Activated T-helper 1 cell treated with anti-CD3 and anti-CD28 coated beads, Interleukin-12 subunit alpha, Interleukin-12 subunit beta, Interleukin-2, Interleukin-4 antibody, amounts not matched to agents 30 ng/mL and 10 ng/mL and 1 ng/mL, durations not matched to agents 14 hours and 24 hours and 36 hours (primary cell): ENCODE measurements around the gene TPRA1. TPM values are rescaled to one million over a fixed set of nuclear protein-coding genes. Genes with fewer than 3 reads are reported as not detected.

ENCODE experiments used
- DNase-seq: peaks from one replicate; pipeline ENCODE4 v3.0.0; 2021; ENCODE audit warnings: low spot score
- H3K27ac Mint-ChIP-seq: one replicate; pipeline ENCODE4 v1.8.0; 2021; ENCODE audit warnings: mild to moderate bottlenecking, mixed read lengths
- H3K27me3 Mint-ChIP-seq: one replicate; pipeline ENCODE4 v1.8.0; 2022; ENCODE audit warnings: mild to moderate bottlenecking, moderate library complexity, mixed read lengths; ENCODE audit not compliant: insufficient read depth
- H3K36me3 Mint-ChIP-seq: one replicate; pipeline ENCODE4 v1.8.0; 2021; ENCODE audit warnings: low read depth, mixed read lengths
- H3K4me1 Mint-ChIP-seq: one replicate; pipeline ENCODE4 v1.8.0; 2021; ENCODE audit warnings: low read depth, mixed read lengths
- H3K4me3 Mint-ChIP-seq: one replicate; pipeline ENCODE4 v1.8.0; 2021; ENCODE audit warnings: mild to moderate bottlenecking, moderate library complexity, mixed read lengths
- H3K9me3 Mint-ChIP-seq: one replicate; pipeline ENCODE4 v1.8.0; 2021; ENCODE audit warnings: mixed read lengths
- intact Hi-C: fragments of 100-400 bp; cut with micrococcal nuclease; formaldehyde crosslinking; loops from one replicate; pipeline ENCODE4 v1.15.1; 2024
- total RNA-seq: library from RNA; stranded (reverse); gene quantifications from 2 replicates; pipeline ENCODE4 v1.2.3, GENCODE V29; 2022

The TPRA1 gene
- total RNA-seq, 1 donor from 2014 or later = 41.3 TPM

DNA sequence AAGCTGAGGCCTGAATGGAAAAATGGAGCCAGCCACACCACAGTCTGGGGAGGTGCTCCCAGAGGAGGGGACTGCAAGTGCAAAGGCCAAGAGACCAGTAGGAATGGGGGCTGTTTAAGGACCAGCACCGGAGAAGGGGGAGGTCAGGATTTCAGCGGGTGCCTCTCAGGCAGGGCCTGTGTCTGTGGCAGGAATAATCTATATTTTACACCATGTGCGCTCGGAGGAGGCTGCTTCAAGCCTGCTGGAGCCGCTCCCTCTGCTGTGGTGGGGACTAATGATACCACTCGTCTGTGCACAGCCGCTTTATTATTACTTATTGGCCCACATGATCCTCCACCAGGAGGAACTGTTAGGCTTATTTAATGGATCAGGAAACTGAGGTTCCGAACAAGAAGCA is 45.3 kb downstream of the TPRA1 start:
- Mint-ChIP-seq H3K27me3 (peaks cover 18% of the 10 kb centered on the region), H3K36me3 (no peaks in the 10 kb centered on the region), H3K9me3 (no peaks in the 10 kb centered on the region), H3K4me1 (peaks cover 6% of the 10 kb centered on the region), H3K4me3 (no peak overlapping the region), H3K27ac (no peak overlapping the region)
- intact Hi-C loops = loop anchor here (2.0 to 10.0 kb wide), 3 partner anchors 88 to 1022 kb away; partner anchors contain the start of gene CHCHD6
- no peak for DNase-seq

DNA sequence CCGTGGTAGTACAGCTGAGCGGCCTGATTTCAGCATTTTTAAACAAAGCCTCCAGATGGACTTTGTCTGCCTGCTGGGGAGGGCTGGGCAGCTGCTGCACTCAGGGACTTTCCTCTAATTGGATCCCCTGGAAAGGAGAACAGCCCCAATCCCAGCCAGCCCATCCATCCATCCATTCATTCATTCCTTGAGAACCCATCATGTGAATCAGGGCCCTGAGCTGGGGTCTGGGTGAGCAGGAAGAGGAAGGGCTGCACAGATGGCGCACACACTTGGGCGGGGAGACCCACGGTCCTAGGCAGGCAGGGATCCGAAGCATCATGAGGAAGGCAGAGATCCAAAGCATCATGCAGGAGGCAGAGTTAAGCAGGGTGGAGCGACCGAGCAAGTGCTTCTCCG is 45.7 kb downstream of the TPRA1 start:
- H3K27ac Mint-ChIP-seq = no peak overlapping the region
- peaks cover 16% of the 10 kb centered on the region for H3K27me3 Mint-ChIP-seq
- H3K36me3 Mint-ChIP-seq = no peaks in the 10 kb centered on the region
- H3K4me3 Mint-ChIP-seq = no peak overlapping the region
- intact Hi-C loops = loop anchor here (1.0 to 10.0 kb wide), 6 partner anchors 88 to 1022 kb away; partner anchors contain the start of gene CHCHD6
- H3K9me3 Mint-ChIP-seq = no peaks in the 10 kb centered on the region
- peaks cover 6% of the 10 kb centered on the region for H3K4me1 Mint-ChIP-seq
- no peak for DNase-seq

DNA sequence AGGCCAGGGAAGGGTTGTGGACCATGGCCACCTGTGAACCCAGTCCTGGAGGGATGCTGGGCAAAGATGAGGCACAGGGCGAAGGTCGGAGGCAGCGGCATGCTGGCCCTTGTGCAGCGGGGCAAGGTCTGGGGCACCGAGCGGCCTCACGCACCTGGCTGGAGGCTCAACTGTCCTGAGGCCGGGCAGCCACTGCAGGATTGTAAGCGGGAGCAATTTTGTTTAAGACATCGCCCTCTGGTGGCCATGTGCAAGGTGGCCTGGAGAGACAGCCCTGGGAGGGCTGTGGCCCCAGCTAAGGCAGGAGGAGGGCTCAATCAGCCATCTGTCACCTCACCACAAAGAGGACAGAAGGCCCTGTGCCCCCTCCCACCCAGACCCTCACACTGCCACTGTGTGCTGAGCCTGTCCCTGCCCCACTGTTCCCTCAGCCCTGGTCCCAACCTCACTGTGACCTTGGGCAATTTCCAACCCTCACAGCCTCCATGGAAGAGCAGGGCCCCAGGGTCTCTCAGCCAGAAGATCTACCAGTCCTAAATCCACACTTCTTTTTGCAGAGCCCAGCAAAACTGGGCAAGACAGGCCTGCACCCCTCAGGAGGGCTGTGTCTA is 46.2 kb downstream of the TPRA1 start:
- Mint-ChIP-seq H3K4me3 (no peak overlapping the region), H3K36me3 (no peaks in the 10 kb centered on the region), H3K4me1 (peaks cover 6% of the 10 kb centered on the region), H3K9me3 (no peaks in the 10 kb centered on the region), H3K27ac (no peak overlapping the region), H3K27me3 (peaks cover 16% of the 10 kb centered on the region)
- peak; percentile 44 for DNase-seq
- intact Hi-C loops = loop anchor here (1.0 to 10.0 kb wide), 5 partner anchors 170 to 1021 kb away; partner anchors contain the start of gene CHCHD6

DNA sequence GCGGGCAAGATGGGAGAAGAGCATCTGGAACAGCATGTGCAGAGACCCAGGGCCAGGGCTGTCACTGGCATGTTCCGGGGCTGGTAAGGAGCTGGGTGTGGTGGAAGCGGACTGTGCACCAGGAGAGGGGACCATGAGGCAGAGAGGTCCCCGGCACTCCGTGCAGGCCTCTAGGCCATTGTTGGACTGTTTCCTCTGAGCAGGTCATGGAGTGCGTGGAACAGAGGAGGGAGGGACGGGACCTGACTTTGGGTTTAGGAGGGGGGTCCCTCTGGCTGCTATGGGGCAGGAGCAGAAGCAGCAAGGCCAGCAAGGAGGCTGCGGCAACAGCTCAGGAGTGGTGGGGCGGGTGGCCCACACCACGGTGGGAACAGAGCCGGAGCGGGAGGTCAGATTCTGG is 47.1 kb downstream of the TPRA1 start:
- no peak for DNase-seq
- Mint-ChIP-seq H3K9me3 (no peaks in the 10 kb centered on the region), H3K27me3 (peaks cover 13% of the 10 kb centered on the region), H3K36me3 (no peaks in the 10 kb centered on the region), H3K4me3 (no peak overlapping the region), H3K27ac (no peak overlapping the region), H3K4me1 (peaks cover 5% of the 10 kb centered on the region)
- intact Hi-C loops = loop anchor here (10.0 kb wide), 1 partner anchor 839 kb away; the partner anchor contains the start of gene CHCHD6

DNA sequence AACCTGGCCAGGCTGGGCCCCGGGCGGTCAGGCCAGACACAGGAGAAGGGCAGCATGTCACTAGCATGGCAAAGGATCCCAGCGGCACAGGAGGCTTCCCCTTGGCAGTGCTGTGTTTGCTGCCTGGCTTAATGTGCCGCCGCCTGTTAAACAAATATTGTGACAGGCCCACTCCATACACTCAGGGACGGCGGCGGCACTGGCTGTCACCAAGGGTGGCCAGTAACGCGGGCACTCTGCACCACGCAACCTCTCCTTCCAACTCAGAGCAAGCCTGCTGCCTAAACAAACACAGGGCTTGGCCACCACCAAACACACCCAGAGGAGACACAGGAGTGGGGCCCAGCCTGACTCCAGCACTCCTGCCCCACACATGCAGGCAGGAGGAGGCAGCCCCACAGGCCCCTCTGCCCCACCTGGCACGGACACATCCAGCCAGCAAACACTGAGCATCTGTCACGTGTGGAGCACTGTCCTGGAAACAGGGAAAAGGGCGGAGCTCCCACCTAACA is 48.0 kb downstream of the TPRA1 start:
- H3K27me3 Mint-ChIP-seq = peaks cover 13% of the 10 kb centered on the region
- no peaks in the 10 kb centered on the region for H3K9me3 Mint-ChIP-seq
- intact Hi-C loops = loop anchor here (10.0 kb wide), 1 partner anchor 838 kb away; the partner anchor contains the start of gene CHCHD6
- no peaks in the 10 kb centered on the region for H3K36me3 Mint-ChIP-seq
- no peak for DNase-seq
- H3K4me3 Mint-ChIP-seq = no peak overlapping the region
- H3K4me1 Mint-ChIP-seq = no peaks in the 10 kb centered on the region
- H3K27ac Mint-ChIP-seq = no peak overlapping the region

DNA sequence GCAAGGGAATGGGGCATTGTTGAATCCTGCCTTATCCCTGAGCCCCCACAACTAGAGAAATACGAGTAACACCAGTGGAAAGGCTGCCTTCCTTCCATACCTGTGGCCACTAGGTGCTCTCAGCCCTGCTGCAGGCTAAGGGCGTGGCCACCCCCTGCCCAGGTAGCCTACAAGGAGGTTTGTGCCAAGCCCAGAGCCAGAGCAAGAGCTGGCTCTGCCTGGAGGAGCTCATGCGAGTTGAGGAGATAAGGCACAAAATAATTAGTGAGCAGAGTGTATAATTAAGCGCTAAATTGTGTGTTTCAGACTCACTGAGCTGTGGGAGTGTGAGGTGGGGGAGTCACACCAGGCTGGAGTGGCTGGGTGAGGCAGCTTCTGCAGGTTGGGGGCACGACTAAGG is 49.2 kb downstream of the TPRA1 start:
- no peak overlapping the region for H3K4me3 Mint-ChIP-seq
- no peaks in the 10 kb centered on the region for H3K9me3 Mint-ChIP-seq
- intact Hi-C loops = loop anchor here (10.0 kb wide), 1 partner anchor 837 kb away; the partner anchor contains the start of gene CHCHD6
- H3K36me3 Mint-ChIP-seq = no peaks in the 10 kb centered on the region
- H3K27me3 Mint-ChIP-seq = peaks cover 7% of the 10 kb centered on the region
- DNase-seq = no peak
- no peaks in the 10 kb centered on the region for H3K4me1 Mint-ChIP-seq
- no peak overlapping the region for H3K27ac Mint-ChIP-seq

DNA sequence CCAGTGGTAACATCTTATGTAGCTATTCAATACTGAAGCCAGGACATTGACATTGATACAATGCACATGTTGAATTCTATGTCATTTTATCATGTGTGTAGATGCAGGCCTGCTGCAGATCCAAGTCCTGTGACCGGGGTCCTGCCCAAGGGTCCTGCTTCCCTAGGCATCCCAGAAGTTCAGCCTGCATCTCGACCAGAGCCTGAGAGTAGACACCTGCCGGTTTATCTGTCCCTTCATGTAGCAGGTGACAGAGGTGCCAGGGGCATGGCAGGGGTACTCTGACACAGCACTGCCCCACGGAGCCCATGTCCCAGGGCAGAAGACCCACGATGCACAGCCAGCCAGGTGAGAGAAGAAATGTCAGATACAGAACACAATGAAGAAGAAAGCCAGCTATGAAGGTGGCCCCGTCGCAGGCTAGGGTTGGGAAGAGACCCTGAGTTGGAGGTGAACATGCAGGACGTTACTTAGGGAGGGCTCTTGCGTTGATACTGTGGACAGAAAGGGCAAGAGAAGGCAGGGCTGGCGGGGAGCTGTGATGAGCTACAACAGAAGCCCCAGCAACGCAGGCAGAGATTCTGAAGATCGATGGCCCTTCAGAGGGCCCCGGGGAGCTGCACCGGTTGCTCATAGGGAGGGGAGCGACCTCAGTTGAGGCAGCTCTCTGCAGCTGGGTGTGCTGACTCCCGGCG is 51.0 kb downstream of the TPRA1 start:
- no peaks in the 10 kb centered on the region for H3K36me3 Mint-ChIP-seq
- no peak overlapping the region for H3K4me3 Mint-ChIP-seq
- no peak for DNase-seq
- H3K4me1 Mint-ChIP-seq = no peaks in the 10 kb centered on the region
- intact Hi-C loops = loop anchor here (10.0 kb wide), 1 partner anchor 835 kb away; the partner anchor contains the start of gene CHCHD6
- H3K27ac Mint-ChIP-seq = no peak overlapping the region
- H3K9me3 Mint-ChIP-seq = no peaks in the 10 kb centered on the region
- peaks cover 9% of the 10 kb centered on the region for H3K27me3 Mint-ChIP-seq

DNA sequence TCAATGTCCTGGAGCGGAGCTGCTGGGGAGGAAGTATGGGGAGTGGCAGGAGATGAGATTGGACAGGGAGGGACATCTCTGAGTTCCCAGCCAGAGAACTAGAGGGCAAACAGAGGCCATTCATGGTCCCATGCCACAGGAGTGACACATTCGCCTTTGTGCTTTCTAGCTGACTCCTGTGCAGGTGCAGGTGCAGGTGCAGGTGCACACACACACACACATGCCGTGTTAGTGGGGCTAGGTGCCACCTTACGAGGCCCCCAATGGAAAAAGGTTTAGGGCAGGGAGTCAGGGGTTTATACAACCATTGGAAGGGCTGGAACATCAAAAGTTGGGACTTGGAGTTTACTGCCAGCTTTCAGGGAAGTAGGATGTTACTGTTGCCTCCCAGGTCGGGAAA is 52.0 kb downstream of the TPRA1 start:
- Mint-ChIP-seq H3K27me3 (peaks cover 7% of the 10 kb centered on the region), H3K27ac (no peak overlapping the region), H3K9me3 (no peaks in the 10 kb centered on the region), H3K4me3 (no peak overlapping the region), H3K4me1 (no peaks in the 10 kb centered on the region), H3K36me3 (no peaks in the 10 kb centered on the region)
- intact Hi-C loops = no loop called here
- no peak for DNase-seq

DNA sequence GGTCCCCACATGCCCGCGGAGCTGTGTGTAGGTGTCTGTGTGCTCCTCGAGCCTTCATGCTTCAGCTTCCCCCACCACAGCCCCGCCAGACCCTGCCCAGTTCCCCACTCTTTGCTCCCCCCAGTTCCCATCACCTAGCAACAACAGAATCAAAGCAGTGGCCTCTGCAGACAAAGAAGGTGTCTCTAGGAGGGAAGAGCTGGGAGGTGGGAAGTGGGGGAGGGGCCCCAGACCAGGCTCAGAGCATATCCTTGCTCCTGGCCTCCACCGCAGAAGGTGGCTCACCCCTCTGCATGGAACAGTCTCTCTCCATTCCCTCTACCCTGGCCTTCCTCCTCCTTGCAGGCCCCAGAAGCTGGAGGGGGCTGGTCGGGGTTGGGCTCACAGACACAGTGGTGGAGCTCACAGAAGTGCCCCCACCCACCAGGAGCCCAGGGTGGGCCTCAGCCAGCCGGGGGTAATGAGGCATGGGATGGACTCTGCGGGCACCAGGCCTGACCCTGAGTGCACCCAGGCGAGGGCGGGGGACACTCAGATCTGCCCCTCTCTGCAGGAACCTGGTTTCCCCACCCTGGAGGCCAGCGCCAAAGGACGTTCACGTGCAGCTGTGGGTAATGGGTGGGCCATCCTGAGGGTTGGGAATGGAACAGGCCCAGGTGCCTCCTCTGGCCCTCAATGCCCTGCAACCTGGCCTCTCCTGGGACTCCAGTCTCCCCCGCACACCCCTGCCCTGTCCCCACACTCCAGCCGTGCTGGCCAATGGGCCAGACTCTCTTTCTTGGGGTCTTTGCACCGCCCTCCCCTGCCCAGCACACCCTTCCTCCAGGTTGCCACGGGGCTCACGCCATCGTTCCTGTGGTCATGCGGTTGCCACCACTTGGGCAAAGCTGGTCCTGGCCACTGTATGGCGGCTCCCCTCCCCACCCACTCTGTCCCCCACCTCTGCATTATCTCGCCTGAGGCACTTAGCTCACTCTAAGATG is 53.4 kb downstream of the TPRA1 start:
- Mint-ChIP-seq H3K4me3 (no peak overlapping the region), H3K9me3 (no peaks in the 10 kb centered on the region), H3K27me3 (peaks cover 7% of the 10 kb centered on the region), H3K27ac (no peak overlapping the region), H3K36me3 (no peaks in the 10 kb centered on the region), H3K4me1 (no peaks in the 10 kb centered on the region)
- no peak for DNase-seq
- intact Hi-C loops = no loop called here

DNA sequence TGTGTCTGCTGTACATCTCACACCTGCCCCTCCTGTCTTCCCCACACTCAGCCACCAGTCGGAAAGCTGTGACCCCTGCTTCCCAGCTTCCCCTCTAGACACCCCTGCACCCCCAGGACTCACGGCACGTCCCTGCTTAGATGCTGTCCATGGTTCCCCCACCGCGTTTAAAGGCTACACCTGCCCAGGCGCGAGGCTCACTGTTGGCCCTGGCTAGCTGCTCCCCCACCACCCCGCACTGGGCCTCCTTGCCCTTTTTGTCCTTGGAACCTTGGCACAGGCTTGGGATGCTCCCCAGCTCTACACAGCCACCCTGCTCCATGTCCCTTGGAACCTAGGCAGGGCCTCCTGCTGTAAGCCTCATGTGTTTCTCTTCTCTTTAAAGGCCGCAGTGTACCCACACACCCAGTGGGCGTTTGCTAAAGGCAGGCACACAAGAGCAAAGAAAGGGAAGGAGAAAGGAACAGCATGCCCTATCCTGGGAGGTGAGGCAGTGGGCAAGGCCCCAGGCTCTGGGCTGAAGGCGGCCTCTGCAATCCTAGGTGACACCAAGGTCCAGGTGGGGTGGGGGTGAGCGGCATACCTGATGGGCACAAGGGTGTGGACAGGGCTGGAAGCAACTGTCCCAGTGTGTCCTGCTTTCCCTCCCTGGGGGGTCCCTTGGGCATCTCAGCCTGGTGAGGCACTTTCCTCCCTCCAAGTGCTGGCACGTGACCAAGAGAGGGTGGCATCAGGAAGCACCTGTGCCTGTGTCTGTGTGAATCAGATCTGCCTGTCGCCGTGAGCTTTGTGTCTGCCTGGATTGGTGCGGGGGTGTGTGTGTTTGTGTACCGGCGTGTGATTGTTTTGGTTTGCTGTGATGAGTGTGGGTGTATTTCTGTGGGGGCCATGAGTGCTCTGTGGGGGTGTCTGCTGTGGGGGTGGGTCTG is 54.4 kb downstream of the TPRA1 start:
- H3K36me3 Mint-ChIP-seq = no peaks in the 10 kb centered on the region
- no peak overlapping the region for H3K4me3 Mint-ChIP-seq
- H3K27ac Mint-ChIP-seq = no peak overlapping the region
- DNase-seq = no peak
- intact Hi-C loops = no loop called here
- peaks cover 7% of the 10 kb centered on the region for H3K27me3 Mint-ChIP-seq
- H3K9me3 Mint-ChIP-seq = no peaks in the 10 kb centered on the region
- H3K4me1 Mint-ChIP-seq = no peaks in the 10 kb centered on the region

DNA sequence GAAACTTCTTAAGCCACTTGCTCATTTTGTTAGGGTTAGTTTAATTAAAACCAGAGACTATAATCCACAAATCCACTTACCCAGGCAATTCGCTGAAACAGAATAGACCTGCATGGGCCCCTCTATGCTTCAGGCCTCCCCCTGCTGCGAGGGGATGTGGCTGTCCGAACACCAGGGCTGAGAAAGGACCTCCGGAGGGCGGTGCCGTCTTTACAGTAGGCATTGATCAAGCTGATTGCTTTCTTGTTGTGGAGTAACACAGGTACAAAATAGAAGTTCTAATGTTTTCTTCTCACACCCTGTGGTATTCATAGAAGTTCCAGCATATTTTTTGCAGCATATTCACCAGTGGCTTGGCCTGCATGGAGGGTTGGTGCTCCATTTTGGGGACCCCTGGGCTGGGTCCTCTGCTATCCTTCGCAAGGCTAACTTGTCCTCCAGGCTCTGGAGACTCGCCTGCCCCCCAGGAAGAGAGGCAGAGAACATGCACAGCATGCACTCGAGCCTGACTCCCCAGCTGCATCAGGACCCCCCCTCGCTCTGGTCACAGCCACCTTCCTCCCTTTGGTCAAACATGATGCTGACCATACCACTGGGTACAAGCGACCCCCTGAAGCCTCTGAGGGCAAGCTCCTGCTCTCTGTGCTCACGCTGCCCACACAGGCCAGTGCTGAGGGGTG is 55.3 kb downstream of the TPRA1 start:
- no peak overlapping the region for H3K27ac Mint-ChIP-seq
- no peaks in the 10 kb centered on the region for H3K36me3 Mint-ChIP-seq
- H3K4me3 Mint-ChIP-seq = no peak overlapping the region
- intact Hi-C loops = no loop called here
- peaks cover 6% of the 10 kb centered on the region for H3K27me3 Mint-ChIP-seq
- H3K9me3 Mint-ChIP-seq = no peaks in the 10 kb centered on the region
- no peaks in the 10 kb centered on the region for H3K4me1 Mint-ChIP-seq
- no peak for DNase-seq
